GM19395 (cell line): ENCODE data around the gene NUB1.

Source experiments
- ATAC-seq: cut with Tn5 transposase; IDR thresholded peaks from one replicate; pipeline ENCODE4 v1.9.1; 2021; ENCODE audit warnings: mild to moderate bottlenecking, moderate library complexity; ENCODE audit not compliant: unreplicated experiment

NUB1 gene

GRCh38 chr7:151402029-151402835, 60.6 kb downstream of the NUB1 start:
- no peak for ATAC-seq

GRCh38 chr7:151403764-151404163, 62.2 kb downstream of the NUB1 start:
- no peak for ATAC-seq

- no peak for ATAC-seq
Measured at GRCh38 chr7:151404216-151405011, 62.8 kb downstream of the NUB1 start.

- no peak for ATAC-seq
Measured at GRCh38 chr7:151405056-151405455, 63.4 kb downstream of the NUB1 start.

GRCh38 chr7:151405588-151405987, 64.0 kb downstream of the NUB1 start:
- no peak for ATAC-seq

- ATAC-seq: no peak
Measured at GRCh38 chr7:151406051-151406875, 64.7 kb downstream of the NUB1 start.

- no peak for ATAC-seq
Measured at GRCh38 chr7:151406886-151407583, 65.4 kb downstream of the NUB1 start.

GRCh38 chr7:151408498-151408838, 66.9 kb downstream of the NUB1 start:
- no peak for ATAC-seq

GRCh38 chr7:151408839-151409666, 67.4 kb downstream of the NUB1 start:
- no peak for ATAC-seq

GRCh38 chr7:151409667-151410404, 68.2 kb downstream of the NUB1 start, which contains the start of gene WDR86:
TSS of gene WDR86 (minus strand) at chr7:151410038. CDS start at chr7:151409589, 449 bp downstream.
- ATAC-seq: no peak

GRCh38 chr7:151410405-151411390, 69.1 kb downstream of the NUB1 start:
- no peak for ATAC-seq

GRCh38 chr7:151411551-151411950, 69.9 kb downstream of the NUB1 start:
- ATAC-seq: no peak

GRCh38 chr7:151412318-151412717, 70.7 kb downstream of the NUB1 start:
- no peak for ATAC-seq

GRCh38 chr7:151413241-151413640, 71.6 kb downstream of the NUB1 start:
- no peak for ATAC-seq

- ATAC-seq: no peak
Measured at GRCh38 chr7:151415375-151416105, 73.9 kb downstream of the NUB1 start.

GRCh38 chr7:151416112-151416940, 74.7 kb downstream of the NUB1 start:
- ATAC-seq: no peak
